HepG2 (cell line): ENCODE measurements around the gene MTOR. TPM values are rescaled to one million over a fixed set of nuclear protein-coding genes. Genes with fewer than 3 reads are reported as not detected.

Experiments used
- AHDC1 ChIP-seq: sonication (generic); formaldehyde crosslinking; IDR thresholded peaks from 2 replicates; pipeline ENCODE4 v1.5.1; 2020; ENCODE audit warnings: mild to moderate bottlenecking, missing genetic modification reagents, borderline replicate concordance
- ATM ChIP-seq: fragments of 450-650 bp; IDR thresholded peaks from 2 replicates; pipeline ENCODE4 v1.7.1; 2017; ENCODE audit warnings: mild to moderate bottlenecking, borderline replicate concordance
- DPF2 ChIP-seq: sonication (generic); formaldehyde crosslinking; IDR thresholded peaks from 2 replicates; pipeline ENCODE4 v1.4.0; 2020; ENCODE audit warnings: mild to moderate bottlenecking, low read depth, missing genetic modification reagents, borderline replicate concordance
- KDM6A ChIP-seq: IDR thresholded peaks from 2 replicates; pipeline ENCODE4 v1.6.1; 2016; ENCODE audit warnings: low read depth
- KIAA2018 ChIP-seq: sonication (generic); formaldehyde crosslinking; IDR thresholded peaks from 2 replicates; pipeline ENCODE4 v1.5.0; 2020; ENCODE audit warnings: mild to moderate bottlenecking, missing genetic modification reagents, borderline replicate concordance
- KLF16 ChIP-seq, 2 experiments: sonication (generic) in 1 of 2; formaldehyde crosslinking in 1 of 2; IDR thresholded peaks; 2 replicates each; pipeline versions ENCODE4 v1.6.1 to v1.8.0; 2016 to 2023; ENCODE audit warnings: missing genetic modification reagents in 2 of 2, missing compliant biosample characterization in 1 of 2
- KLF9 ChIP-seq: IDR thresholded peaks from 2 replicates; pipeline ENCODE4 v1.6.1; 2016; ENCODE audit warnings: low read depth
- MAFF ChIP-seq: IDR thresholded peaks from 2 replicates; pipeline ENCODE4 v1.6.1; 2011; ENCODE audit warnings: low read depth, low read length, improper control_type of control experiment
- NFE2 ChIP-seq: sonication (generic); formaldehyde crosslinking; IDR thresholded peaks from 2 replicates; pipeline ENCODE4 v1.4.0; 2020; ENCODE audit warnings: missing genetic modification reagents
- SIN3A ChIP-seq: IDR thresholded peaks from 2 replicates; pipeline ENCODE4 v1.6.1; 2011; ENCODE audit warnings: low read depth, mild to moderate bottlenecking, control low read depth, low read length, borderline replicate concordance
- TBX3 ChIP-seq: fragments of 450-650 bp; IDR thresholded peaks from 2 replicates; pipeline ENCODE4 v1.6.1; 2017; ENCODE audit warnings: antibody characterized with exemption, mild to moderate bottlenecking, inconsistent platforms, borderline replicate concordance
- ZNF333 ChIP-seq: sonication (generic); formaldehyde crosslinking; IDR thresholded peaks from 2 replicates; pipeline ENCODE4 v1.4.0; 2020; ENCODE audit warnings: mild to moderate bottlenecking, missing genetic modification reagents, borderline replicate concordance
- ZNF362 ChIP-seq: sonication (generic); formaldehyde crosslinking; IDR thresholded peaks from 2 replicates; pipeline ENCODE4 v1.4.0; 2020; ENCODE audit warnings: missing genetic modification reagents, mild to moderate bottlenecking, borderline replicate concordance
- ZNF768 ChIP-seq: sonication (generic); formaldehyde crosslinking; IDR thresholded peaks from 2 replicates; pipeline ENCODE4 v1.4.0; 2020; ENCODE audit warnings: missing genetic modification reagents
- polyA plus RNA-seq, 8 experiments: library from polyadenylated mRNA; depleted of rRNA in 3 of 8; stranded (reverse) in 7 of 8; unstranded in 1 of 8; fragments of >200 nt; fragmentation: Illumina TruSeq in 4 of 8; extraction: Trizol in 4 of 8; gene quantifications; 2 replicates each; pipeline versions ENCODE4 v1.2.1 to v1.2.3, GENCODE V29; 2011 to 2016; ENCODE audit warnings: low read depth in 4 of 8, missing spikeins in 1 of 8, mixed read lengths in 1 of 8; ENCODE audit not compliant: insufficient read depth in 1 of 8
- total RNA-seq, 5 experiments: library from RNA; depleted of rRNA; stranded (reverse); fragments of >200 nt; fragmentation: Illumina TruSeq; extraction: Trizol; gene quantifications; 2 replicates each; pipeline ENCODE4 v1.2.3, GENCODE V29; 2016; ENCODE audit warnings: low read depth in 1 of 5

The MTOR gene
- total and polyA plus RNA-seq, 2 of the 13 experiments (the other 11 are each of a cell fraction or from before 2014, with no cell fraction given), result 24.6 to 34.6 TPM

GRCh38 chr1:11099310-11100148 is 162.8 kb downstream of the MTOR start, which contains the start of gene EXOSC10 (continued):
- TF ChIP-seq KLF9 (CRISPR knock-in tag) (no peak), KDM6A (CRISPR knock-in tag) (no peak), ZNF768 (CRISPR knock-in tag) (peak; percentile 47; the same call in 1 of the 2 replicates), DPF2 (CRISPR knock-in tag) (no peak), NFE2 (CRISPR knock-in tag) (no peak), KLF16 (CRISPR knock-in tag; IDR thresholded peaks at IDR 0.05) (no peak), TBX3 (no peak), KIAA2018 (CRISPR knock-in tag) (no peak), ATM (no peak), AHDC1 (CRISPR knock-in tag) (0 out of 2 replicates have a peak, but pooled peaks have one; percentile 14), ZNF333 (CRISPR knock-in tag) (peak; percentile 89; the same call in 1 of the 2 replicates), SIN3A (no peak), MAFF (no peak), ZNF362 (CRISPR knock-in tag) (peak; percentile 59; the same call in 1 of the 2 replicates)
